ENCODE results near the gene MRPL32.

MRPL32 gene

GRCh38 chr7:42915356-42915755 is 16.8 kb upstream of the MRPL32 start:
- no peak overlapping the region for H3K27ac ChIP-seq (ENCODE audit: low read depth, low read length, poor library complexity, severe bottlenecking)
- peaks cover 12% of the 10 kb centered on the region; the same call in 1 of the 2 replicates for H3F3A ChIP-seq (ENCODE audit: insufficient read depth, low read length)
- TF ChIP-seq EZH2 (IDR thresholded peaks at IDR 0.05; ENCODE audit: borderline replicate concordance, low read length): no peak
- TF ChIP-seq, protein P1, sequence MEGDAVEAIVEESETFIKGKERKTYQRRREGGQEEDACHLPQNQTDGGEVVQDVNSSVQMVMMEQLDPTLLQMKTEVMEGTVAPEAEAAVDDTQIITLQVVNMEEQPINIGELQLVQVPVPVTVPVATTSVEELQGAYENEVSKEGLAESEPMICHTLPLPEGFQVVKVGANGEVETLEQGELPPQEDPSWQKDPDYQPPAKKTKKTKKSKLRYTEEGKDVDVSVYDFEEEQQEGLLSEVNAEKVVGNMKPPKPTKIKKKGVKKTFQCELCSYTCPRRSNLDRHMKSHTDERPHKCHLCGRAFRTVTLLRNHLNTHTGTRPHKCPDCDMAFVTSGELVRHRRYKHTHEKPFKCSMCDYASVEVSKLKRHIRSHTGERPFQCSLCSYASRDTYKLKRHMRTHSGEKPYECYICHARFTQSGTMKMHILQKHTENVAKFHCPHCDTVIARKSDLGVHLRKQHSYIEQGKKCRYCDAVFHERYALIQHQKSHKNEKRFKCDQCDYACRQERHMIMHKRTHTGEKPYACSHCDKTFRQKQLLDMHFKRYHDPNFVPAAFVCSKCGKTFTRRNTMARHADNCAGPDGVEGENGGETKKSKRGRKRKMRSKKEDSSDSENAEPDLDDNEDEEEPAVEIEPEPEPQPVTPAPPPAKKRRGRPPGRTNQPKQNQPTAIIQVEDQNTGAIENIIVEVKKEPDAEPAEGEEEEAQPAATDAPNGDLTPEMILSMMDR (IDR thresholded peaks at IDR 0.05; ENCODE audit: low read length): no peak
- H3K9me3 ChIP-seq (ENCODE audit: low read length): no peaks in the 10 kb centered on the region
- H4K20me1 ChIP-seq (ENCODE audit: insufficient read depth, low read length): no peaks in the 10 kb centered on the region
- H3K9me2 ChIP-seq (ENCODE audit: low read depth, low read length): no peaks in the 10 kb centered on the region
- no peak overlapping the region for H3K4me2 ChIP-seq (ENCODE audit: low read length)
- no peaks in the 10 kb centered on the region for H3K27me3 ChIP-seq (ENCODE audit: insufficient read depth, low read length)
- H3K4me1 ChIP-seq (ENCODE audit: insufficient read depth, low read length, severe bottlenecking): peaks cover 17% of the 10 kb centered on the region
- no peak overlapping the region for H3K4me3 ChIP-seq (ENCODE audit: low read depth, low read length, poor library complexity, severe bottlenecking)
- no peaks in the 10 kb centered on the region for H3K79me2 ChIP-seq (ENCODE audit: insufficient read depth, low read length)
- no peak overlapping the region for H3K9ac ChIP-seq (ENCODE audit: low read length)
- H2AFZ ChIP-seq (ENCODE audit: low read length): no peak overlapping the region
- H3K36me3 ChIP-seq (ENCODE audit: insufficient read depth, low read length): peaks cover 56% of the 10 kb centered on the region

- Histone ChIP-seq H3K36me3 (ENCODE audit: insufficient read depth, low read length) (peaks cover 94% of the 10 kb centered on the region), H3K27ac (ENCODE audit: low read depth, low read length, poor library complexity, severe bottlenecking) (no peak overlapping the region), H3K9me2 (ENCODE audit: low read depth, low read length) (no peaks in the 10 kb centered on the region), H3F3A (ENCODE audit: insufficient read depth, low read length) (no peaks in the 10 kb centered on the region), H3K4me2 (ENCODE audit: low read length) (no peak overlapping the region), H2AFZ (ENCODE audit: low read length) (no peak overlapping the region), H3K9me3 (ENCODE audit: low read length) (no peaks in the 10 kb centered on the region), H3K9ac (ENCODE audit: low read length) (no peak overlapping the region), H3K4me1 (ENCODE audit: insufficient read depth, low read length, severe bottlenecking) (peaks cover 20% of the 10 kb centered on the region), H3K4me3 (ENCODE audit: low read depth, low read length, poor library complexity, severe bottlenecking) (no peak overlapping the region), H3K27me3 (ENCODE audit: insufficient read depth, low read length) (no peaks in the 10 kb centered on the region), H3K79me2 (ENCODE audit: insufficient read depth, low read length) (peaks cover 17% of the 10 kb centered on the region), H4K20me1 (ENCODE audit: insufficient read depth, low read length) (no peaks in the 10 kb centered on the region)
- no peak for TF ChIP-seq EZH2 (IDR thresholded peaks at IDR 0.05; ENCODE audit: borderline replicate concordance, low read length)
- TF ChIP-seq, protein P1 (IDR thresholded peaks at IDR 0.05; ENCODE audit: low read length): no peak
Observed at GRCh38 chr7:42922017-42922753, 10.0 kb upstream of the MRPL32 start.

GRCh38 chr7:42924223-42924838 is 7.8 kb upstream of the MRPL32 start:
- Histone ChIP-seq H3K79me2 (ENCODE audit: insufficient read depth, low read length) (peaks cover 37% of the 10 kb centered on the region), H2AFZ (ENCODE audit: low read length) (no peak overlapping the region)

More at GRCh38 chr7:42924223-42924838, 7.8 kb upstream of the MRPL32 start:
- peaks cover 92% of the 10 kb centered on the region for H3K36me3 ChIP-seq (ENCODE audit: insufficient read depth, low read length)
- H3K27ac ChIP-seq (ENCODE audit: low read depth, low read length, poor library complexity, severe bottlenecking): no peak overlapping the region
- H3K4me2 ChIP-seq (ENCODE audit: low read length): no peak overlapping the region
- H3K9me3 ChIP-seq (ENCODE audit: low read length): no peaks in the 10 kb centered on the region
- no peak overlapping the region for H3K4me3 ChIP-seq (ENCODE audit: low read depth, low read length, poor library complexity, severe bottlenecking)
- H3K9me2 ChIP-seq (ENCODE audit: low read depth, low read length): no peaks in the 10 kb centered on the region
- peaks cover 40% of the 10 kb centered on the region for H3K4me1 ChIP-seq (ENCODE audit: insufficient read depth, low read length, severe bottlenecking)
- no peaks in the 10 kb centered on the region for H4K20me1 ChIP-seq (ENCODE audit: insufficient read depth, low read length)
- no peak overlapping the region for H3K9ac ChIP-seq (ENCODE audit: low read length)
- H3K27me3 ChIP-seq (ENCODE audit: insufficient read depth, low read length): no peaks in the 10 kb centered on the region
- no peak for TF ChIP-seq EZH2 (IDR thresholded peaks at IDR 0.05; ENCODE audit: borderline replicate concordance, low read length)
- TF ChIP-seq, protein P1 (IDR thresholded peaks at IDR 0.05; ENCODE audit: low read length): no peak
- no peaks in the 10 kb centered on the region for H3F3A ChIP-seq (ENCODE audit: insufficient read depth, low read length)
